GM12891 (cell line): Measurements from ENCODE around the gene POU2F3.

Experiments
- POLR2A ChIP-seq: IDR thresholded peaks from 2 replicates; pipeline ENCODE4 v1.6.1; 2011; ENCODE audit warnings: low read depth, low read length, control low read depth
- POLR2AphosphoS5 ChIP-seq: IDR thresholded peaks from 2 replicates; pipeline ENCODE4 v1.6.1; 2011; ENCODE audit warnings: low read depth, low read length, control low read depth

DNA sequence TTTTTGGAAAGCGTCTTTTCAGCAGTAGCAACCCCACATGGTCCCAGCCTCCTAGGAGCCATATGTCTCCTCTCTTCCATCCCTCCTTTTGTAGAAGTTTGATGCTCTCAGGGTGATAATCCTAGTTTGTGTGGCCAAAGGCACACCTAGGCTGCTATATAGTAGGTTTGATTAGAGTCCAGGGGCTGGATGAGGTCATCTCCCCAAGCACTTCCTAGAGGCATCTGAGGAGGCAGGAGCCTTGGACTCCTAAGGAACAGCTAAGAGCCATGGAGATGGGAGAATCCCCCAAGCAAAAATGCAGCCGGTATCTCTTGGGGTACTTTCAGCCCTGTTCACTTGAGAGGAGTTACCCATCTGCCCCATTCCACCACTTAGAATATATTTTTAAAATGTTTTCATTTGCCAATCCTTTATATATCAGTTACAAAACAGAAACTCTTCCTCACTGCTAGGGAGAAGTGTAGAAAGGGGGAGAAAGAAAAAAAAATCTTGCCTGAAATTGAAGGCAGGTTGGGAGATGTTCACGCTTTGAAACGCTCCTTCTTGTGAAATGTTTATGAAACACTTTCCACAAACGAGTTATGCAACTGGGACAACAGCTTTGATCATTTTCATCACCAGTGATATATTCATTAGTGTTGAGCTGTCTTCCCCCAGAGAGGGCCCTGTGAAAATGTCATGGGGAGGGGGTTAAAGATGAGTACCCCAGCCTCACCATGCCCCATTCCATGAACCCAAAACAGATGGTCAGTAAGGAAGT, 53.3 kb downstream of the POU2F3 start:
- TF ChIP-seq POLR2AphosphoS5 = no peak
- no peak for TF ChIP-seq POLR2A
